Measurements from ENCODE around the gene CRADD.
"Not testable (repeated sequence)": the region's sequence is repeated elsewhere in the genome, so short reads cannot be mapped to it uniquely, and the experiment has no call there.

Gene CRADD

GRCh38 chr12:93902192-93902591, 225.0 kb downstream of the CRADD start:
- no peak for DNase-seq (ENCODE audit: low read depth)

- DNase-seq (ENCODE audit: low read depth) = no peak
These were observed 225.8 kb downstream of the CRADD start for GRCh38 chr12:93902736-93903562.

- no peak for DNase-seq (ENCODE audit: low read depth)
These were observed 226.9 kb downstream of the CRADD start for GRCh38 chr12:93904124-93904523.

DNA sequence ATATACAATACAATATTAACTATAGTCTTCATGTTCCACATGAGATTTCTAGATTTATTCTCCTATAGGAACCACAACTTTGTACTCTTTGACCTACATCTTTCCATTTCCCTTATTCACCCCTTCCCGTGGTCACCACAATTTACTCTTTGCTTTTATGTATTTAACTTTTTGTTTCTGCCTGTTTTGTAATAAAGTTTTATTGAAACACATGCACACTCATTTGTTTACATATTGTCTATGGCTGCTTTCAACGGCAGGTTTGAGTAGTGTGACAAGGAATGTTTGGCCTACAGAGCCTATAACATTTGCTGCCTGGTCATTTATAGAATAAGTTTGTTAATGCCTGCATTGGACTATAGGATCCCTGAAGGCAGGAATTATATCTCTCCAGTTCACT, 231.1 kb downstream of the CRADD start:
- no peak for DNase-seq (ENCODE audit: low read depth)

GRCh38 chr12:93908846-93909567, 231.8 kb downstream of the CRADD start:
- no peak for DNase-seq (ENCODE audit: low read depth)

- DNase-seq (ENCODE audit: low read depth) = no peak
These were observed 234.2 kb downstream of the CRADD start for GRCh38 chr12:93911396-93911795.

GRCh38 chr12:93912086-93912733, 235.0 kb downstream of the CRADD start:
- DNase-seq (ENCODE audit: low read depth) = no peak

DNA sequence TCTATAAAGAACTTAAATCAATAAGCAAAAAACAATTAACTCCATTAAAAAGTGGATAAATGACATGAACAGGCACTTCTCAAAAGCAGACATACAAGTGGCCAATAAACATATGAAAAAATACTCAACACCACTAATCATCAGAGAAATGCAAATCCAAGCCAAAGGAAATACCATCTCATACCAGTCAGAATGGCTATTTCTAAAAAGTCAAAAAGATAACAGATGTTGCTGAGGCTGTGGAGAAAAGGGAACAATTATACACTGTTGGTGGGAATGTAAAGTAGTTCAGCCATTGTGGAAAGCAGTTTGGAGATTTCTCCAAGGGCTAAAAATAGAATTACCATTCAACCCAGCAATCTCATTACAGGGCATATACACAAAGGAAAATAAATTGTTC, 236.7 kb downstream of the CRADD start:
- DNase-seq (ENCODE audit: low read depth) = peak; percentile 72

- DNase-seq (ENCODE audit: low read depth) = no peak
These were observed 237.1 kb downstream of the CRADD start for GRCh38 chr12:93914281-93914680.

DNA sequence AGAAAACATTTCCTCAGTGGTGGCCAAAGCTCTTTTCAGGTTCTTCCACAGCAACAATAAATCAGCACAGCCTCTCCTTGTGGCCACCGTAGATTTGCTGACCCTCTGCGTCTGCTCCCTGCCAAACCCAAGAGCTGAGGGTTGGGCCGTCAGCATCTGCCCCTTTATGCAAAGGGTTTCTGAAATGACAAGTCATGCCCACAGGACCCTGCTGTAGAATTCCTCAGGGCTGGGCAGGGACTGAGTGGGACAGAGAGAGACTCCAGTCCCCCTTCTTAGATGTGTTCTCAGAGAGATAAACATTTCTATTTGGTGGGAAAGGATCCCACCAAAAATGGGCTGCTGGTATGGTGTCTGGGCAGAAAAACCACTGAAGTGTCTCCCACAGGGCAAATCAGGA, 238.2 kb downstream of the CRADD start:
- DNase-seq (ENCODE audit: low read depth) = no peak

GRCh38 chr12:93916402-93916801, 239.2 kb downstream of the CRADD start:
- no peak for DNase-seq (ENCODE audit: low read depth)

- DNase-seq (ENCODE audit: low read depth) = peak; percentile 76
These were observed 241.1 kb downstream of the CRADD start for GRCh38 chr12:93918262-93918661.

GRCh38 chr12:93918900-93919299, 241.7 kb downstream of the CRADD start:
- DNase-seq (ENCODE audit: low read depth) = no peak

DNA sequence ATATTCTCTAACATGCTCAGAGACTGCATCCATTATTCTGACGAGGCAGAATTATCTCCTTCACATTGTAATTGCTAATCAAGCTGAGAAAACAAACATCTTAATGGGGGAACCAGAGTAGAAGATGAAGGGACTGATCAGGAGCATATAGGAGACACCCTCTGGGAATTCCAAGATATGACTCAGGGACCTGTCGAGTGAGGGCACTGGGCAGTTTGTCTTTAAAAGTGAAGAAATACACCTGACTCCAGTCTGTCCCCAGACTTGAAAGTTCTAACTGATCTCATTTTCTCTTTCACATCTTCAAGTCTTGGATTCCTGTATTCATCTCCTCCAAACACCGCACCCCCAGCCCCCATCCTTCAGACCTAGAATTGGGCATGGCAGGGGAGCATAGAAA, 244.3 kb downstream of the CRADD start:
- no peak for DNase-seq (ENCODE audit: low read depth)

DNA sequence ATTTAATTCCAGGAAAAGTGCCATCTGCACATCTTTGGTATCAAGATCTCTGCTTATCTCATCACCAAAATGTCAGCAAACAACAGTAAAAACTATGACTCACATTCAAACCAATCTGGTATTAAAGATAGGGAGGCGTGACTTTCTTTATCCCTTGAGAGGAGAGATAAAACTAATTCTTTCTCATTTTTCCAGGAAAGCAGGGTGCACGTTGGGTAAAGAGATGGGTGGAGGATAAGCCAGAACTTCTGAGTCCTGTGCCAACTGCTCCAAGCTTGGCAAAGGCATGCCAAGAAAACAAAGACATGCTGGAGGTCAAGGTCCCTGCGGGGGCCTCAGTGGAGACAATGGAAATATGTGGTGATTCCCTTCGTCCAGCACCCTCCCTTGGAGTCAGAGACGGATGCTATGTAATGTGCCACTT, 245.4 kb downstream of the CRADD start:
- DNase-seq (ENCODE audit: low read depth) = no peak

- no peak for DNase-seq (ENCODE audit: low read depth)
These were observed 247.2 kb downstream of the CRADD start for GRCh38 chr12:93924367-93924766.

DNA sequence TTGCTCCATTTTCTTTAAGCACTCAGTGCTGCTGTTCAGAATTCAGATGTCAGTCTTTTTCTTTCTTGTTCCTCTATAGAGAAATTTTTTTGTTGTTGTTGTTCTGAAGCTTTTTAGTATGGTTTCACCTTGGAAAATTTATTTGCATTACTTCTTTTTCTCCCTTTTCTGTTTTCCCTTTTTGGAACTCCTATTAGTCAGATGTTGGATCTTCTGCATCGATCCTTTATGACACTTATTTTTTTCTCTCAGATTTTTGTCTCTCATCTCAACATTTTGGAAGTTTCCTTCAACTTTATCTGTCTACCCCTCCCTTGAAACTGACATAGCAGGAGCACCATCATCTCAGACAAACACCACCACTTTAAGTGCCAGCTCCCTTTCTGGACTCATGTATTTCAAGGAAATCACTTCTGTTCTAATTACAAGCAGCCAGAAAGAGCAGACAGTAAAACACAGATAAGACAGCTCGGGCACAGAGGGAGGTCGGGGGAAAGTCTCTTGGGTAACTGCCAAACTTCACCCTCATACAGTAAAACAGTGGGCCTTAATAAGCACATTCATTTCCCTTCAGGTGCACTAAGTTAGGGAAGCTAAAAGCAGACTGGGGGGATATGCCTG, 248.5 kb downstream of the CRADD start:
- no peak for DNase-seq (ENCODE audit: low read depth)

GRCh38 chr12:93926237-93926636, 249.1 kb downstream of the CRADD start:
- DNase-seq (ENCODE audit: low read depth) = no peak

DNA sequence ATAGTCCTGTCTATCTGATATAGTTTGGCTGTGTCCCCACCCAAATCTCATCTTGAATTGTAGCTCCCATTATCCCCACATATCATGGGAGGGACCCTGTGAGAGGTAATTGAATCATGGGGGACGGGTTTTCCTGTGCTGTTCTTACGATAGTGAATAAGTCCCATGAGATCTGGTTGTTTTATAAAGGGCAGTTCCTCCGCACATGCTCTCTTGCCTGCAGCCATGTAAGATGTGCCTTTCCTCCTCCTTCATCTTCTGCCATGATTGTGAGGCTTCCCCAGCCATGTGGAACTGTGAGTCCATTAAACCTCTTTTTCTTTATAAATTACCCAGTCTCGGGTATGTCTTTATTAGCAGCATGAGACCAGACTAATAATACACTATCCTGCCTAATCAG, 251.9 kb downstream of the CRADD start:
- DNase-seq (ENCODE audit: low read depth) = not testable (repeated sequence)

GRCh38 chr12:93937812-93938211, 260.6 kb downstream of the CRADD start:
- no peak for DNase-seq (ENCODE audit: low read depth)

DNA sequence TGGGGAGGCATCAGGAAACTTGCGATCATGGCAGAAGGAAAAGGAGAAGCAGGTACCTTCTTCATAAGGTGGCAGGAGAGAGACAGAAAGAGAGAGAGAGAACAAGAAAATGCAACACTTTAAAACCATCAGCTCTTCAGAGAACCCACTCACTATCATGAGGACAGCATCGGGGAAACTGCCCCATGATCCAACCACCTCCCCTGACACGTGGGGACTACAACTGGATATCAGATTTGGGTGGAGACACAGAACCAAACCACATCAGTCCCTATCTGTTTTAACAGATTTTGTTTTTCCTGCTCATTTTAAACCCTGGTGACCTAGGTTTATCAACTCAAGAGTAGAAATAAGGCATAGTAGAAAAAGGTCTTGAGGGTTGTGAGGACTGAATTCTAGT, 261.1 kb downstream of the CRADD start:
- no peak for DNase-seq (ENCODE audit: low read depth)

- peak; percentile 79 for DNase-seq (ENCODE audit: low read depth)
These were observed 261.8 kb downstream of the CRADD start for GRCh38 chr12:93938931-93939330.
